Caco-2 (cell line): ENCODE results near the gene TFEB. TPM values are rescaled to one million over a fixed set of nuclear protein-coding genes. Genes with fewer than 3 reads are reported as not detected.

Experiments
- BruUV-seq: library from RNA; stranded (reverse); fragments of 400-500 nt; replicated peaks from 2 replicates; lab custom pipeline; 2021; lab: Mats Ljungman, UMichigan
- CTCF ChIA-PET: fragments of 300-600 bp; sonication (Branson Sonifier 250); formaldehyde crosslinking; loops from one replicate; lab custom pipeline; 2022; ENCODE audit warnings: antibody characterized with exemption; lab: Charles Lee
- POLR2A ChIA-PET: fragments of 300-600 bp; sonication (Branson Sonifier 250); formaldehyde crosslinking; loops from one replicate; lab custom pipeline; 2022; ENCODE audit warnings: antibody characterized with exemption; lab: Charles Lee
- DNase-seq, 2 experiments: peaks; one replicate each; pipeline versions ENCODE4 v3.0.0 to v3.0.0-alpha.2; 2020 to 2022
- H3K27me3 ChIP-seq: replicated peaks from 2 replicates; pipeline ENCODE4 v1.6.0; 2011; ENCODE audit warnings: low read length; ENCODE audit not compliant: control insufficient read depth, insufficient read depth
- H3K36me3 ChIP-seq: 2 replicates; pipeline ENCODE4 v1.5.1; 2011; ENCODE audit warnings: low read length; ENCODE audit not compliant: control insufficient read depth, insufficient read depth
- H3K4me1 ChIP-seq: fragments of 250-450 bp; sonication (Bioruptor Pico); 2 replicates; pipeline ENCODE4 v1.5.1; 2020; ENCODE audit warnings: mild to moderate bottlenecking
- H3K4me3 ChIP-seq: 2 replicates; pipeline ENCODE4 v1.5.1; 2011; ENCODE audit warnings: low read depth, mild to moderate bottlenecking, control low read depth, low read length
- H3K9me3 ChIP-seq: fragments of 250-450 bp; sonication (Bioruptor Pico); 2 replicates; pipeline ENCODE4 v1.5.1; 2020; ENCODE audit warnings: mild to moderate bottlenecking, moderate library complexity
- H3K27ac Mint-ChIP-seq: one replicate; pipeline ENCODE4 v1.8.0; 2022; ENCODE audit warnings: mixed read lengths; ENCODE audit not compliant: unreplicated experiment
- H3K27me3 Mint-ChIP-seq: one replicate; pipeline ENCODE4 v1.8.0; 2022; ENCODE audit warnings: mixed read lengths; ENCODE audit not compliant: insufficient read depth, unreplicated experiment
- H3K36me3 Mint-ChIP-seq: one replicate; pipeline ENCODE4 v1.8.0; 2022; ENCODE audit warnings: mild to moderate bottlenecking, mixed read lengths; ENCODE audit not compliant: insufficient read depth, unreplicated experiment
- H3K4me1 Mint-ChIP-seq: one replicate; pipeline ENCODE4 v1.8.0; 2022; ENCODE audit warnings: low read depth, mixed read lengths; ENCODE audit not compliant: unreplicated experiment
- H3K4me3 Mint-ChIP-seq: one replicate; pipeline ENCODE4 v1.8.0; 2022; ENCODE audit warnings: mild to moderate bottlenecking, moderate library complexity, mixed read lengths; ENCODE audit not compliant: unreplicated experiment
- H3K9me3 Mint-ChIP-seq: one replicate; pipeline ENCODE4 v1.8.0; 2022; ENCODE audit warnings: mixed read lengths; ENCODE audit not compliant: unreplicated experiment
- intact Hi-C: fragments of 100-400 bp; cut with micrococcal nuclease; formaldehyde crosslinking; loops from one replicate; pipeline ENCODE4 v1.10.0; 2022; ENCODE audit not compliant: unreplicated experiment
- total RNA-seq: library from RNA; stranded (reverse); gene quantifications from 2 replicates; pipeline ENCODE4 v1.2.3, GENCODE V29; 2022
- TF ChIP-seq, protein P1 (sequence below), 2 experiments: fragments of 200-600 bp in 1 of 2; IDR thresholded peaks; 1 replicate in 1 of 2; 2 replicates in 1 of 2; pipeline versions ENCODE4 v1.5.1 to v1.8.0; 2011 to 2022; ENCODE audit warnings: antibody characterized with exemption in 1 of 2, control low read depth in 1 of 2, inconsistent platforms in 1 of 2, low read depth in 1 of 2, low read length in 1 of 2, mild to moderate bottlenecking in 1 of 2, moderate library complexity in 1 of 2; ENCODE audit not compliant: insufficient read depth in 1 of 2, severe bottlenecking in 1 of 2, unreplicated experiment in 1 of 2

TFEB gene
- total RNA-seq, 1 experiment from 2014 or later, result 3.8 TPM

DNA sequence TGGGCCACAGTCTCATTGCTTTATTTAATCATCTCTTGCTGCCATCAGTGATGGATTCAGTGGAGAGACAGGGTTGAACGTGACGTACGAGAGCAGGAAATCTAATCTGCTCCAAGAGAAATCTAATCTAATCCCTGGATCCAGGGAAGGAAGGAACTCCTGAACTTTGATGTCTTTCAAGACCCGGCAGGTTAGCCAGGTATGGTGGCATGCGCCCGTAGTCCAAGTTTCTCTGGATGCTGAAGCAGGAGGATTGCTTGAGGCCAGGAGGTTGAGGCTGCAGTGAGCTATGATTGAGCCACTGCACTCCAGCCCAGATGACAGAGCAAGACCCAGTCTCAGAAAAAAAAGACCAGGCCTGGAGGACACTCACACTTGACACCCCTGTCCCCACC is 23.2 kb upstream of the TFEB start:
- TF ChIP-seq, protein P1, sequence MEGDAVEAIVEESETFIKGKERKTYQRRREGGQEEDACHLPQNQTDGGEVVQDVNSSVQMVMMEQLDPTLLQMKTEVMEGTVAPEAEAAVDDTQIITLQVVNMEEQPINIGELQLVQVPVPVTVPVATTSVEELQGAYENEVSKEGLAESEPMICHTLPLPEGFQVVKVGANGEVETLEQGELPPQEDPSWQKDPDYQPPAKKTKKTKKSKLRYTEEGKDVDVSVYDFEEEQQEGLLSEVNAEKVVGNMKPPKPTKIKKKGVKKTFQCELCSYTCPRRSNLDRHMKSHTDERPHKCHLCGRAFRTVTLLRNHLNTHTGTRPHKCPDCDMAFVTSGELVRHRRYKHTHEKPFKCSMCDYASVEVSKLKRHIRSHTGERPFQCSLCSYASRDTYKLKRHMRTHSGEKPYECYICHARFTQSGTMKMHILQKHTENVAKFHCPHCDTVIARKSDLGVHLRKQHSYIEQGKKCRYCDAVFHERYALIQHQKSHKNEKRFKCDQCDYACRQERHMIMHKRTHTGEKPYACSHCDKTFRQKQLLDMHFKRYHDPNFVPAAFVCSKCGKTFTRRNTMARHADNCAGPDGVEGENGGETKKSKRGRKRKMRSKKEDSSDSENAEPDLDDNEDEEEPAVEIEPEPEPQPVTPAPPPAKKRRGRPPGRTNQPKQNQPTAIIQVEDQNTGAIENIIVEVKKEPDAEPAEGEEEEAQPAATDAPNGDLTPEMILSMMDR (IDR thresholded peaks at IDR 0.05; ENCODE audit: insufficient read depth in 1 of 2, low read depth in 1 of 2, low read length in 1 of 2, severe bottlenecking in 1 of 2, unreplicated experiment in 1 of 2), result no peak
- Histone ChIP-seq H3K9me3 (no peaks in the 10 kb centered on the region), H3K4me3 (no peak overlapping the region), H3K36me3 (no peaks in the 10 kb centered on the region), H3K27me3 (no peaks in the 10 kb centered on the region), H3K4me1 (peaks cover 14% of the 10 kb centered on the region)
- Mint-ChIP-seq H3K27ac (peak overlapping the region; percentile 85), H3K9me3 (no peaks in the 10 kb centered on the region), H3K27me3 (no peaks in the 10 kb centered on the region), H3K4me1 (peaks cover 20% of the 10 kb centered on the region), H3K4me3 (no peak overlapping the region), H3K36me3 (no peaks in the 10 kb centered on the region)
- DNase-seq, result no peak
- BruUV-seq, result no TSS peak
- POLR2A ChIA-PET, result no interaction called here
- intact Hi-C loops, result no loop called here
- CTCF ChIA-PET, result no interaction called here

DNA sequence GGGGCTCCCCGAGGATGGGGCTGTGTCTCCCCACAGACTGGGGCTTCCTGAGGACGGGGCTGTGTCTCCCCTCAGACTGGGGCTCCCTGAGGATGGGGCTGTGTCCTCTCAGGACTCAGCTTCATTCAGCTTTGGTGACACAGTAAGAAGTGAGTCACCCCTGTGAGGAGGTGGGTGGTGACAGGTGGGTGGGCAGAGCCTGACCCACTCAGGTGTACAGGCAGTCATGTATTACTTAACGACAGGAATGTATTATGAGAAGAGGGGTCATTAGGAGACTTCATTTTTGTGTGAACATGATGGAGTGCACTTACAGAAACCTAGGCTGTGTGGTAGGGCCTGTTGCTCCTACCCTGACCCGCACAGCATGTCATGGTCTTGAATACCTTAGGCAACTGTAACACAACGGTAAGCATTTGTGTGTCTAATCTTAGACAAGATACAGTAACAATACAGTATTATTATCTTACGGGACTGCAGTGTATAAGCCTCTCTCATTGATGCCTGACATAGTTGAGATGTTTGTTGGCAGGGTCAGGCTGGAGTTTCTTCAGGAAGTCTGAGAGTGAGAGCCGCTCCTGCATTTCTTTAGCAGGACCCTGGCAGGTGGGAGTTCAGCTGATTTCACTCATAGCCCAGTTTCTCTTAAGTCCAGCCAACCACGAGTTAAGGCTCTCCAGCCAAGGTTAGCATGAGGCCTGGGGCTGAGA is 22.7 kb upstream of the TFEB start:
- intact Hi-C loops, result no loop called here
- Histone ChIP-seq H3K4me1 (peaks cover 14% of the 10 kb centered on the region), H3K4me3 (no peak overlapping the region), H3K27me3 (no peaks in the 10 kb centered on the region), H3K9me3 (no peaks in the 10 kb centered on the region), H3K36me3 (no peaks in the 10 kb centered on the region)
- no TSS peak for BruUV-seq
- H3K36me3 Mint-ChIP-seq, result no peaks in the 10 kb centered on the region
- no peak overlapping the region for H3K27ac Mint-ChIP-seq
- ChIA-PET POLR2A (no interaction called here), CTCF (no interaction called here)
- TF ChIP-seq, protein P1 (IDR thresholded peaks at IDR 0.05; ENCODE audit: insufficient read depth in 1 of 2, low read depth in 1 of 2, low read length in 1 of 2, severe bottlenecking in 1 of 2, unreplicated experiment in 1 of 2), result no peak
- no peaks in the 10 kb centered on the region for H3K9me3 Mint-ChIP-seq
- peaks cover 25% of the 10 kb centered on the region for H3K4me1 Mint-ChIP-seq
- no peak overlapping the region for H3K4me3 Mint-ChIP-seq
- no peak for DNase-seq
- no peaks in the 10 kb centered on the region for H3K27me3 Mint-ChIP-seq

DNA sequence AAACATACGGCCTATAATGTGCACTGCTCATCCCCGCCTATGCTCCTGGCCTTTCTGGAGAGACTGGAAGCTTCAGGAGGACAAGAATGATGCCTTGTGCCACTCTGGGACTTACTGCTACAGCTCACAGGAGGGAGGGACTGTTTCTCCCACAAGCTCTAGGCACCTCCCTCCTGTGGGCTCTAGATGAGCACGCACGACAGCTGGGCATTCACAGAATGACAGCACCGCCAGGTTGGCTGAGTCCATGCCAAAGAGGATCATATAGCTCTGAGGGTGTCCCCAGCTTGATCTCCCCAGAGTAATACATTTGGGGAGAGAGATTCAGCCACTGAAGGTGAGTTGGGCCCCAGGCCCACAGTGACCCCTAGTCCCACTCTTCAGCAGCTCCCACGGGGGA is 21.9 kb upstream of the TFEB start:
- Mint-ChIP-seq H3K27me3 (no peaks in the 10 kb centered on the region), H3K9me3 (no peaks in the 10 kb centered on the region), H3K4me3 (no peak overlapping the region), H3K27ac (no peak overlapping the region), H3K4me1 (peaks cover 26% of the 10 kb centered on the region), H3K36me3 (no peaks in the 10 kb centered on the region)
- Histone ChIP-seq H3K27me3 (no peaks in the 10 kb centered on the region), H3K36me3 (no peaks in the 10 kb centered on the region), H3K4me1 (peaks cover 14% of the 10 kb centered on the region), H3K4me3 (no peak overlapping the region), H3K9me3 (no peaks in the 10 kb centered on the region)
- TF ChIP-seq, protein P1 (IDR thresholded peaks at IDR 0.05; ENCODE audit: insufficient read depth in 1 of 2, low read depth in 1 of 2, low read length in 1 of 2, severe bottlenecking in 1 of 2, unreplicated experiment in 1 of 2), result no peak
- intact Hi-C loops, result no loop called here
- no peak for DNase-seq
- ChIA-PET CTCF (no interaction called here), POLR2A (no interaction called here)
- BruUV-seq, result no TSS peak
